GM12878 (cell line): ENCODE measurements around the gene CKB.

ENCODE experiments used
- BHLHE40 ChIP-seq, 2 experiments: fragments of 450-650 bp in 1 of 2; IDR thresholded peaks; 2 replicates each; pipeline ENCODE4 v1.6.1; 2011 to 2017; ENCODE audit warnings: low read depth in 2 of 2, borderline replicate concordance in 1 of 2, improper control_type of control experiment in 1 of 2, low read length in 1 of 2, mild to moderate bottlenecking in 1 of 2
- RAD21 ChIP-seq: IDR thresholded peaks from 2 replicates; pipeline ENCODE4 v1.6.1; 2011; ENCODE audit warnings: mild to moderate bottlenecking, low read depth, low read length, moderate library complexity; ENCODE audit not compliant: insufficient read depth

GRCh38 chr14:103491691-103492090 lies 30.9 kb downstream of the CKB start:
- TF ChIP-seq RAD21 = no peak
- no peak for TF ChIP-seq BHLHE40 (IDR thresholded peaks at IDR 0.05; ENCODE audit: borderline replicate concordance in 1 of 2, low read depth in 2 of 2, low read length in 1 of 2)
